Stomach (tissue), 4 donors: ENCODE measurements around the gene PIK3CA.

Source experiments
- EP300 ChIP-seq: sonication (generic); formaldehyde crosslinking; IDR thresholded peaks from one replicate; pipeline ENCODE4 v1.6.1; 2017; ENCODE audit warnings: antibody characterized with exemption
- POLR2A ChIP-seq, 4 donors: fragments of 450-650 bp; IDR thresholded peaks; one replicate each; pipeline ENCODE4 v1.6.1; 2016; ENCODE audit warnings: antibody characterized with exemption in 4 of 4, control low read depth in 2 of 4, mild to moderate bottlenecking in 1 of 4, moderate library complexity in 1 of 4
- POLR2AphosphoS5 ChIP-seq, 3 donors: sonication (generic); formaldehyde crosslinking; IDR thresholded peaks; one replicate each; pipeline ENCODE4 v1.6.1; 2016; ENCODE audit warnings: antibody characterized with exemption in 3 of 3
- TF ChIP-seq, protein P1 (sequence below), 7 experiments: fragments of 450-650 bp in 4 of 7; fragments of 200-600 bp in 3 of 7; sonication (generic) in 3 of 7; IDR thresholded peaks; one replicate each; pipeline ENCODE4 v1.5.1; 2016 to 2019; ENCODE audit warnings: antibody characterized with exemption in 7 of 7, control low read depth in 2 of 7, mild to moderate bottlenecking in 1 of 7

DNA sequence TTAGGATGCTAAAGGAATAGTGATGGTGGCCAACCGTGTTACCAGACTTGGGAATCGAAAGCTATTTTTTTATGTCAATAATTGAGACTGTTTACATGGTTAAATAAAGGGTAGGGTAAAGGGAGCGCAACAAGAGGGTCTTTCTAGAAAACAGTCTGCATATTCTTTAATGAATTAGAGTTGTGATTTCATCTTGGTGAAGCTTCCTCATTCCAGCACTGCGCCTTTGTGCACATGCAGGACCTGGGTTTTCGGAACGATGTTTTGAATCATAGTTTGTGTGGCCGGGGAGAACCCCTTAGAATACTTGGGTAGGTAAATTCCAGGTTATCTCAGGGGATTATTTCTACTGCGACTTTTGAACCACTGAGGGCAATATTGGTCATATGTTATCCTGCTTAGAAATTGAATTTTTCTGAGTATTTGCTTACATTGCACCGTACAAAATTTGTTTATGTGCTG lies 1.3 kb downstream of the PIK3CA start:
- TF ChIP-seq, protein P1, sequence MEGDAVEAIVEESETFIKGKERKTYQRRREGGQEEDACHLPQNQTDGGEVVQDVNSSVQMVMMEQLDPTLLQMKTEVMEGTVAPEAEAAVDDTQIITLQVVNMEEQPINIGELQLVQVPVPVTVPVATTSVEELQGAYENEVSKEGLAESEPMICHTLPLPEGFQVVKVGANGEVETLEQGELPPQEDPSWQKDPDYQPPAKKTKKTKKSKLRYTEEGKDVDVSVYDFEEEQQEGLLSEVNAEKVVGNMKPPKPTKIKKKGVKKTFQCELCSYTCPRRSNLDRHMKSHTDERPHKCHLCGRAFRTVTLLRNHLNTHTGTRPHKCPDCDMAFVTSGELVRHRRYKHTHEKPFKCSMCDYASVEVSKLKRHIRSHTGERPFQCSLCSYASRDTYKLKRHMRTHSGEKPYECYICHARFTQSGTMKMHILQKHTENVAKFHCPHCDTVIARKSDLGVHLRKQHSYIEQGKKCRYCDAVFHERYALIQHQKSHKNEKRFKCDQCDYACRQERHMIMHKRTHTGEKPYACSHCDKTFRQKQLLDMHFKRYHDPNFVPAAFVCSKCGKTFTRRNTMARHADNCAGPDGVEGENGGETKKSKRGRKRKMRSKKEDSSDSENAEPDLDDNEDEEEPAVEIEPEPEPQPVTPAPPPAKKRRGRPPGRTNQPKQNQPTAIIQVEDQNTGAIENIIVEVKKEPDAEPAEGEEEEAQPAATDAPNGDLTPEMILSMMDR (IDR thresholded peaks at IDR 0.05): no peak
- TF ChIP-seq EP300 (no peak), POLR2A (IDR thresholded peaks at IDR 0.05) (no peak), POLR2AphosphoS5 (IDR thresholded peaks at IDR 0.05) (no peak)
